Breast epithelium (tissue), 4 donors: Measurements from ENCODE around the gene ARHGAP26. TPM values are rescaled to one million over a fixed set of nuclear protein-coding genes. Genes with fewer than 3 reads are reported as not detected.

ENCODE experiments used
- DNase-seq, 2 donors: peaks; one replicate each; pipeline ENCODE4 v3.0.0-alpha.2; 2019; ENCODE audit warnings: low spot score in 2 of 2
- H3K27ac ChIP-seq, 2 donors: fragments of 200-600 bp; sonication (generic) in 1 of 2; one replicate each; pipeline ENCODE4 v1.5.1; 2016 to 2019; ENCODE audit warnings: mild to moderate bottlenecking in 1 of 2
- H3K27me3 ChIP-seq, 2 donors: fragments of 200-600 bp; sonication (generic) in 1 of 2; one replicate each; pipeline versions ENCODE4 v1.5.1 to v1.6.0; 2017 to 2019; ENCODE audit warnings: control low read depth in 1 of 2, mild to moderate bottlenecking in 1 of 2
- H3K36me3 ChIP-seq: fragments of 200-600 bp; one replicate; pipeline ENCODE4 v1.5.1; 2019
- H3K4me1 ChIP-seq, 2 donors: fragments of 200-600 bp; sonication (generic); one replicate each; pipeline ENCODE4 v1.5.1; 2016 to 2019; ENCODE audit warnings: control low read depth in 1 of 2
- H3K4me3 ChIP-seq, 3 donors: fragments of 200-600 bp; sonication (generic); 1 replicate in 2 of 3; 2 replicates in 1 of 3; pipeline ENCODE4 v1.5.1; 2016 to 2019; ENCODE audit warnings: mild to moderate bottlenecking in 3 of 3, moderate library complexity in 2 of 3
- H3K9me3 ChIP-seq, 2 donors: fragments of 200-600 bp; sonication (generic) in 1 of 2; one replicate each; pipeline ENCODE4 v1.5.1; 2016 to 2019; ENCODE audit warnings: control low read depth in 1 of 2
- CTCF ChIP-seq, 3 donors: fragments of 450-650 bp; IDR thresholded peaks; one replicate each; pipeline ENCODE4 v1.5.1; 2016 to 2017; ENCODE audit warnings: antibody characterized with exemption in 3 of 3, mild to moderate bottlenecking in 3 of 3, moderate library complexity in 3 of 3
- POLR2A ChIP-seq: fragments of 450-650 bp; IDR thresholded peaks from one replicate; pipeline ENCODE4 v1.6.1; 2016; ENCODE audit warnings: antibody characterized with exemption, mild to moderate bottlenecking, moderate library complexity
- POLR2AphosphoS5 ChIP-seq, 3 donors: sonication (generic); formaldehyde crosslinking; IDR thresholded peaks; one replicate each; pipeline ENCODE4 v1.6.1; 2017; ENCODE audit warnings: antibody characterized with exemption in 3 of 3
- intact Hi-C: fragments of 100-400 bp; cut with DNase I; formaldehyde crosslinking; loops from one replicate; pipeline ENCODE4 v1.15.1; 2023; ENCODE audit warnings: low total_unique reads
- total RNA-seq, 3 donors: library from RNA; depleted of rRNA; stranded (reverse); fragments of >200 nt; gene quantifications; one replicate each; pipeline ENCODE4 v1.1.0, GENCODE V29; 2016

ARHGAP26 gene
- total RNA-seq, 3 donors from 2014 or later: 33.1 to 89.0 (median 56.4) TPM

- Histone ChIP-seq H3K36me3 (no peaks in the 10 kb centered on the region), H3K4me3 (no peak overlapping the region), H3K27me3 (no peaks in the 10 kb centered on the region), H3K27ac (peak overlapping the region in 1 of 2 donors; percentile 54), H3K9me3 (no peaks in the 10 kb centered on the region), H3K4me1 (no peaks in the 10 kb centered on the region)
- TF ChIP-seq POLR2AphosphoS5 (IDR thresholded peaks at IDR 0.05) (no peak), CTCF (IDR thresholded peaks at IDR 0.05) (no peak), POLR2A (no peak)
- DNase-seq: no peak
- intact Hi-C loops: no loop called here
Observed at GRCh38 chr5:142931896-142932686, 161.9 kb downstream of the ARHGAP26 start.

- Histone ChIP-seq H3K9me3 (no peaks in the 10 kb centered on the region), H3K4me3 (no peak overlapping the region), H3K27me3 (no peaks in the 10 kb centered on the region), H3K36me3 (no peaks in the 10 kb centered on the region), H3K27ac (no peak overlapping the region), H3K4me1 (no peaks in the 10 kb centered on the region)
- no peak for DNase-seq
- TF ChIP-seq POLR2AphosphoS5 (IDR thresholded peaks at IDR 0.05): no peak
- no peak for TF ChIP-seq CTCF (IDR thresholded peaks at IDR 0.05)
- TF ChIP-seq POLR2A: no peak
- intact Hi-C loops: no loop called here
Observed at GRCh38 chr5:142934051-142934762, 164.0 kb downstream of the ARHGAP26 start.

DNA sequence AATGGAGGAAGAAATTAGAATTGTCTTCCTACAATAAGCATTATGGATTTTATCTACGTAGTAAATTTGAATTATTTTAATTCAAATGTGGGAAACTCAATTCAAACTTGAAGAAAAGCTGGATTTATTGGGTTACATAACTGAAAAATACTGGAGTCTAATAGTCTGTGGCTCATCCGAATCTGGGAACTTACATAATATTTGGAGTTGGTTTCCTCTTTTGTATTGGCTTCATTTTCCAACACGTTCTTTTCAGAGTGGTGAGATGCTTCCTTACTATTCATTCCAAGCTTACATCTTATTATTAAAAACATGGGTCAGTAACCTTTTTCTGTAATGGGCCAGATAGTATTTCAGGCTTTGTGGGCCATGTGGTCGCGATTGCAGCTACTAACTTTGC, 164.8 kb downstream of the ARHGAP26 start:
- H3K36me3 ChIP-seq: no peaks in the 10 kb centered on the region
- H3K4me3 ChIP-seq: no peak overlapping the region
- TF ChIP-seq POLR2AphosphoS5 (IDR thresholded peaks at IDR 0.05) (no peak), CTCF (IDR thresholded peaks at IDR 0.05) (no peak), POLR2A (no peak)
- H3K27me3 ChIP-seq: no peaks in the 10 kb centered on the region
- H3K27ac ChIP-seq: no peak overlapping the region
- DNase-seq: no peak
- H3K9me3 ChIP-seq: no peaks in the 10 kb centered on the region
- no peaks in the 10 kb centered on the region for H3K4me1 ChIP-seq
- intact Hi-C loops: no loop called here

DNA sequence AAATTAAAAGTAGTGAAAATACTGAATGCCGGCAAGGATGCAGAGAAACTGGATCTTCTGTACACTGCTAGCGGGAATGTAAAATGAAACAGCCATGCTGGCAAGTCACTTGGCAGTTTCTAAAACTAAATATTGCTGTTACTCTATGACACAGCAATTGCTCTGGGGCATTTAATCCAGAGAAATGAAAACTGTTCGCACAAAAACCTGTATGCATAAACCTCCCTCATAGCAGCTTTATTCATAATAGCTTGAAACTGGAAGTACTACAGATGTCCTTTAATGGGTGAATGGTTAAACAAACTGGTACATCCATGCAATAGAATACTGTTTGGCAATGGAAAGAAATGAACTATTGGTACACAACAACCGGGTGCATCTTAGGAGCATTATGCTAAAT, 167.2 kb downstream of the ARHGAP26 start:
- H3K27ac ChIP-seq: no peak overlapping the region

More for the DNA sequence above, 167.2 kb downstream of the ARHGAP26 start:
- H3K9me3 ChIP-seq: no peaks in the 10 kb centered on the region
- no peaks in the 10 kb centered on the region for H3K36me3 ChIP-seq
- H3K4me3 ChIP-seq: no peak overlapping the region
- H3K4me1 ChIP-seq: no peaks in the 10 kb centered on the region
- H3K27me3 ChIP-seq: no peaks in the 10 kb centered on the region
- no peak for DNase-seq
- TF ChIP-seq POLR2A: no peak
- TF ChIP-seq POLR2AphosphoS5 (IDR thresholded peaks at IDR 0.05): no peak
- TF ChIP-seq CTCF (IDR thresholded peaks at IDR 0.05): no peak
- intact Hi-C loops: no loop called here
